GM19324 (cell line): Measurements from ENCODE around the gene PBX3.

ENCODE experiments used
- ATAC-seq: cut with Tn5 transposase; IDR thresholded peaks from one replicate; pipeline ENCODE4 v1.9.1; 2021; ENCODE audit warnings: mild to moderate bottlenecking, moderate library complexity; ENCODE audit not compliant: unreplicated experiment, low FRiP score

The PBX3 gene

GRCh38 chr9:125989524-125990180 lies 242.5 kb downstream of the PBX3 start:
- ATAC-seq = no peak

- ATAC-seq = no peak
These were observed 243.1 kb downstream of the PBX3 start for GRCh38 chr9:125990186-125990792.

- ATAC-seq = no peak
These were observed 243.6 kb downstream of the PBX3 start for GRCh38 chr9:125990793-125991220.

GRCh38 chr9:125991886-125992529 lies 244.8 kb downstream of the PBX3 start:
- no peak for ATAC-seq

GRCh38 chr9:125992557-125992956 lies 245.4 kb downstream of the PBX3 start:
- no peak for ATAC-seq

- ATAC-seq = no peak
These were observed 246.3 kb downstream of the PBX3 start for GRCh38 chr9:125993466-125993865.

GRCh38 chr9:125994066-125994943 lies 247.1 kb downstream of the PBX3 start:
- ATAC-seq = no peak

GRCh38 chr9:125995006-125995405 lies 247.8 kb downstream of the PBX3 start:
- no peak for ATAC-seq

GRCh38 chr9:125995706-125996105 lies 248.5 kb downstream of the PBX3 start:
- no peak for ATAC-seq

- ATAC-seq = no peak
These were observed 249.6 kb downstream of the PBX3 start for GRCh38 chr9:125996791-125997190.

GRCh38 chr9:125997196-125997823 lies 250.1 kb downstream of the PBX3 start:
- no peak for ATAC-seq

- ATAC-seq = no peak
These were observed 251.8 kb downstream of the PBX3 start for GRCh38 chr9:125998837-125999503.

- no peak for ATAC-seq
These were observed 252.3 kb downstream of the PBX3 start for GRCh38 chr9:125999504-125999881.

- no peak for ATAC-seq
These were observed 253.1 kb downstream of the PBX3 start for GRCh38 chr9:126000256-126000655.

- no peak for ATAC-seq
These were observed 253.8 kb downstream of the PBX3 start for GRCh38 chr9:126000731-126001580.

- no peak for ATAC-seq
These were observed 254.5 kb downstream of the PBX3 start for GRCh38 chr9:126001581-126002225.

- ATAC-seq = no peak
These were observed 255.5 kb downstream of the PBX3 start for GRCh38 chr9:126002476-126003350.

- ATAC-seq = no peak
These were observed 261.9 kb downstream of the PBX3 start for GRCh38 chr9:126009047-126009446.
